WTC11 (cell line): ENCODE measurements around the gene SPNS1. TPM values are rescaled to one million over a fixed set of nuclear protein-coding genes. Genes with fewer than 3 reads are reported as not detected.
A peak's percentile ranks its signal among the peaks of the same experiment; 100 is the strongest.

Source experiments
- ATAC-seq: fragments of 200-7000 bp; cut with Tn5 transposase; 2 replicates; pipeline ENCODE4 v1.10.0; 2021; ENCODE audit warnings: mild to moderate bottlenecking, moderate library complexity
- CTCF ChIA-PET: fragments of 300-600 bp; sonication (Branson Sonifier 250); formaldehyde crosslinking; loops from one replicate; lab custom pipeline; 2021; ENCODE audit warnings: antibody characterized with exemption; lab: Charles Lee
- POLR2A ChIA-PET: fragments of 350-600 bp; sonication (Branson Sonifier 250); formaldehyde crosslinking; loops from one replicate; lab custom pipeline; 2021; ENCODE audit warnings: antibody characterized with exemption; lab: Charles Lee
- DNase-seq: peaks from one replicate; pipeline ENCODE4 v3.0.0; 2021; ENCODE audit warnings: low spot score
- H3K27ac Mint-ChIP-seq: 2 replicates; pipeline ENCODE4 v1.8.0; 2021; ENCODE audit warnings: mixed read lengths
- H3K27me3 Mint-ChIP-seq: 2 replicates; pipeline ENCODE4 v1.8.0; 2021; ENCODE audit warnings: low read depth, mild to moderate bottlenecking, moderate library complexity, mixed read lengths
- H3K36me3 Mint-ChIP-seq: 2 replicates; pipeline ENCODE4 v1.8.0; 2021; ENCODE audit warnings: mixed read lengths
- H3K4me1 Mint-ChIP-seq: 2 replicates; pipeline ENCODE4 v1.8.0; 2022; ENCODE audit warnings: mixed read lengths
- H3K4me3 Mint-ChIP-seq: 2 replicates; pipeline ENCODE4 v1.8.0; 2021; ENCODE audit warnings: mild to moderate bottlenecking, moderate library complexity, mixed read lengths
- H3K9me3 Mint-ChIP-seq: 2 replicates; pipeline ENCODE4 v1.8.0; 2021; ENCODE audit warnings: mixed read lengths
- AR ChIP-seq: fragments of 250-450 bp; sonication (Bioruptor Pico); IDR thresholded peaks from 2 replicates; pipeline ENCODE4 v1.9.0; 2021; ENCODE audit warnings: mild to moderate bottlenecking
- CDX4 ChIP-seq: fragments of 250-450 bp; sonication (Bioruptor Pico); IDR thresholded peaks from 2 replicates; pipeline ENCODE4 v1.9.0; 2021; ENCODE audit warnings: moderate library complexity, mild to moderate bottlenecking, inconsistent platforms, borderline replicate concordance
- CREB1 ChIP-seq: sonication (generic); formaldehyde crosslinking; IDR thresholded peaks from 2 replicates; pipeline ENCODE4 v1.8.0; 2023; ENCODE audit warnings: mild to moderate bottlenecking, missing genetic modification reagents
- E2F1 ChIP-seq: sonication (generic); formaldehyde crosslinking; IDR thresholded peaks from 2 replicates; pipeline ENCODE4 v1.8.0; 2022; ENCODE audit warnings: mild to moderate bottlenecking, missing genetic modification reagents
- FOXK1 ChIP-seq: sonication (generic); formaldehyde crosslinking; IDR thresholded peaks from 2 replicates; pipeline ENCODE4 v1.8.0; 2022; ENCODE audit warnings: mild to moderate bottlenecking, moderate library complexity, missing genetic modification reagents
- FOXP1 ChIP-seq: sonication (generic); formaldehyde crosslinking; IDR thresholded peaks from 2 replicates; pipeline ENCODE4 v1.8.0; 2022; ENCODE audit warnings: missing genetic modification reagents, mild to moderate bottlenecking, moderate library complexity, borderline replicate concordance
- GABPB1 ChIP-seq: sonication (generic); formaldehyde crosslinking; IDR thresholded peaks from 2 replicates; pipeline ENCODE4 v1.8.1; 2023; ENCODE audit warnings: mild to moderate bottlenecking, missing genetic modification reagents
- JUN ChIP-seq: sonication (generic); formaldehyde crosslinking; IDR thresholded peaks from 2 replicates; pipeline ENCODE4 v1.8.0; 2023; ENCODE audit warnings: mild to moderate bottlenecking, missing genetic modification reagents
- MAX ChIP-seq: sonication (generic); formaldehyde crosslinking; IDR thresholded peaks from 2 replicates; pipeline ENCODE4 v1.8.0; 2022; ENCODE audit warnings: mild to moderate bottlenecking, missing genetic modification reagents
- MYBL2 ChIP-seq: sonication (generic); formaldehyde crosslinking; IDR thresholded peaks from 2 replicates; pipeline ENCODE4 v1.8.1; 2023; ENCODE audit warnings: mild to moderate bottlenecking, moderate library complexity, missing genetic modification reagents
- NFE2L1 ChIP-seq: sonication (generic); formaldehyde crosslinking; IDR thresholded peaks from 2 replicates; pipeline ENCODE4 v1.8.1; 2023; ENCODE audit warnings: missing genetic modification reagents
- NR3C1 ChIP-seq: sonication (generic); formaldehyde crosslinking; conservative IDR thresholded peaks from 2 replicates; pipeline ENCODE4 v1.8.1; 2023; ENCODE audit warnings: low read depth, mild to moderate bottlenecking, missing genetic modification reagents
- SMAD4 ChIP-seq: sonication (generic); formaldehyde crosslinking; IDR thresholded peaks from 2 replicates; pipeline ENCODE4 v1.8.0; 2022; ENCODE audit warnings: mild to moderate bottlenecking, missing genetic modification reagents
- SP1 ChIP-seq: sonication (generic); formaldehyde crosslinking; conservative IDR thresholded peaks from 2 replicates; pipeline ENCODE4 v1.8.1; 2022; ENCODE audit warnings: missing genetic modification reagents
- ZNF138 ChIP-seq: sonication (generic); formaldehyde crosslinking; conservative IDR thresholded peaks from 2 replicates; pipeline ENCODE4 v1.8.1; 2022; ENCODE audit warnings: mild to moderate bottlenecking, moderate library complexity, missing genetic modification reagents
- ZNF219 ChIP-seq: sonication (generic); formaldehyde crosslinking; IDR thresholded peaks from 2 replicates; pipeline ENCODE4 v1.8.0; 2023; ENCODE audit warnings: missing genetic modification reagents, mild to moderate bottlenecking, borderline replicate concordance
- ZNF263 ChIP-seq: sonication (generic); formaldehyde crosslinking; IDR thresholded peaks from 2 replicates; pipeline ENCODE4 v1.8.1; 2022; ENCODE audit warnings: low read depth, mild to moderate bottlenecking, moderate library complexity, missing genetic modification reagents
- ZNF416 ChIP-seq: fragments of 250-450 bp; sonication (Bioruptor Pico); IDR thresholded peaks from 2 replicates; pipeline ENCODE4 v1.9.0; 2021; ENCODE audit warnings: mild to moderate bottlenecking, inconsistent platforms
- ZNF423 ChIP-seq: fragments of 250-450 bp; sonication (Bioruptor Pico); IDR thresholded peaks from 2 replicates; pipeline ENCODE4 v2.1.2; 2022; ENCODE audit warnings: mild to moderate bottlenecking, moderate library complexity
- total RNA-seq: library from RNA; stranded (reverse); gene quantifications from 3 replicates; pipeline ENCODE4 v1.2.3, GENCODE V29; 2021
- TF ChIP-seq, protein P1 (sequence below): sonication (generic); formaldehyde crosslinking; IDR thresholded peaks from 2 replicates; pipeline ENCODE4 v1.8.1; 2022; ENCODE audit warnings: mild to moderate bottlenecking, moderate library complexity, missing genetic modification reagents
- TF ChIP-seq, protein P2 (sequence below): sonication (generic); formaldehyde crosslinking; IDR thresholded peaks from 2 replicates; pipeline ENCODE4 v1.8.0; 2023; ENCODE audit warnings: mild to moderate bottlenecking, missing genetic modification reagents
- TF ChIP-seq, protein P3 (sequence below): sonication (generic); formaldehyde crosslinking; conservative IDR thresholded peaks from 2 replicates; pipeline ENCODE4 v1.8.1; 2023; ENCODE audit warnings: mild to moderate bottlenecking, low read depth, missing genetic modification reagents, moderate library complexity
- TF ChIP-seq, protein P4 (sequence below): sonication (generic); formaldehyde crosslinking; IDR thresholded peaks from 2 replicates; pipeline ENCODE4 v1.8.1; 2022; ENCODE audit warnings: low read depth, missing genetic modification reagents, borderline replicate concordance

The SPNS1 gene
- total RNA-seq, 1 experiment from 2014 or later = 64.4 TPM

DNA sequence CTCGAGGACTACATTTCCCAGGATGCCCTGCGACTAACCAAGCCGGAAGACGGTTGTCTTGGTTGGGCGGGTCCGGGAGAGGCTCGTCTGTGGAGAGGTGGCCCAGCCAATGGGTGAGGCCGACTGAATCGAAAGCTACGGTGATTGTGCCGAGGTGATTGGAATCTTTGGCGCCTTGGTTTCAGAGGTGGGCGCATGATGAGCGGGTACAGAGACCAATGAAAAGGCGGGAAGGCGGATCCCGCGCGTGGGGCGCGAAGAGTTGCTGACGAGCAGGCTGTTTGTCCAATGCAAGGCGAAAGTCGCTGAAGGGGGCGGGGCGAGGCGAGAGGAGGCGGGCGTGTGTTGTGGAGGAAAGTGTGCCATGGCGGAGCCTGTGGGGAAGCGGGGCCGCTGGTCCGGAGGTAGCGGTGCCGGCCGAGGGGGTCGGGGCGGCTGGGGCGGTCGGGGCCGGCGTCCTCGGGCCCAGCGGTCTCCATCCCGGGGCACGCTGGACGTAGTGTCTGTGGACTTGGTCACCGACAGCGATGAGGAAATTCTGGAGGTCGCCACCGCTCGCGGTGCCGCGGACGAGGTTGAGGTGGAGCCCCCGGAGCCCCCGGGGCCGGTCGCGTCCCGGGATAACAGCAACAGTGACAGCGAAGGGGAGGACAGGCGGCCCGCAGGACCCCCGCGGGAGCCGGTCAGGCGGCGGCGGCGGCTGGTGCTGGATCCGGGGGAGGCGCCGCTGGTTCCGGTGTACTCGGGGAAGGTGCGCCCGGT, 23.7 kb upstream of the SPNS1 start, which contains the start of gene NFATC2IP (continued):
- TF ChIP-seq FOXK1 (CRISPR knock-in tag) (peak; percentile 53; the same call in 1 of the 2 replicates), JUN (CRISPR knock-in tag) (peak; percentile 21; the same call in 1 of the 2 replicates), ZNF416 (CRISPR knock-in tag) (no peak), SP1 (peak; percentile 98), ZNF219 (CRISPR knock-in tag) (no peak), FOXP1 (no peak), NR3C1 (no peak), MAX (CRISPR knock-in tag) (peak; percentile 52), CREB1 (CRISPR knock-in tag) (no peak), SMAD4 (CRISPR knock-in tag) (no peak)
- TF ChIP-seq, protein P1, sequence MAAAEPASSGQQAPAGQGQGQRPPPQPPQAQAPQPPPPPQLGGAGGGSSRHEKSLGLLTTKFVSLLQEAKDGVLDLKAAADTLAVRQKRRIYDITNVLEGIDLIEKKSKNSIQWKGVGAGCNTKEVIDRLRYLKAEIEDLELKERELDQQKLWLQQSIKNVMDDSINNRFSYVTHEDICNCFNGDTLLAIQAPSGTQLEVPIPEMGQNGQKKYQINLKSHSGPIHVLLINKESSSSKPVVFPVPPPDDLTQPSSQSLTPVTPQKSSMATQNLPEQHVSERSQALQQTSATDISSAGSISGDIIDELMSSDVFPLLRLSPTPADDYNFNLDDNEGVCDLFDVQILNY (CRISPR knock-in tag) = peak; percentile 62; the same call in 1 of the 2 replicates

DNA sequence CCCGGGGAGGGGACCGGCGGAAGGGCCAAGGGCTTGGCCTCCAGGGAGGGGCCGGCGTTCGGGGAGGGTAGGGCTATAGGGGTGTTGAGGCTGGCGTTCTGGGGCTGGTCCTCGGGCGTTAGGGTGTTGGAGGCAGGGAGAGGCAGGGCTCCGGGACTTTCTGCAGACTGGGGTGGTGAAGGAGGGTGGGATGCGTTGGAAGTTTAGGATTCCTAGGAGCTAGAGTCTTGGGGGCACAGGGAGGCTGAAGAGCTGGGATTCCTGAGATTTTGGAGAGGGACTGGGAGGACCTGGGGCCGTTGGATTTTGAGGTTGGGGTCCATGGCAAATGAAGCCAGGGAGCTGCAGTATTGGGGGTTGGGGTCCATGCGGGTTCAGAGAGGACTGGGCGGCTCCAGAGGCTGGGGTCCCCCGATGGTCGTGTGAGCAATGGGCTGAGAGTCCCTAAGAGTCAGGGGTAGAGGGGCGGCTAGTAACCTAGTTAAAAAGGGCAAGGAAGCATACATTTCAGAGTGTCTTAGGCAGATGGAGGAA, 23.1 kb upstream of the SPNS1 start:
- Mint-ChIP-seq H3K4me1 (peaks cover 10% of the 10 kb centered on the region), H3K4me3 (peak overlapping the region; percentile 94), H3K27me3 (peaks cover 2% of the 10 kb centered on the region; the same call in 1 of the 2 replicates), H3K27ac (peak overlapping the region; percentile 74; the same call in 1 of the 2 replicates), H3K9me3 (no peaks in the 10 kb centered on the region), H3K36me3 (peaks cover 43% of the 10 kb centered on the region)
- DNase-seq = peak; percentile 41
- ChIA-PET CTCF (interaction anchor here (1.3 to 2.3 kb wide), 3 partner anchors 22 to 76 kb away, joined by 4 to 12 read pairs (median 5); partner anchors contain the start of gene SPNS1), POLR2A (interaction anchor here (1.0 kb wide), 1 partner anchor 26 kb away, joined by 3 read pairs; no protein-coding TSS in a partner anchor)
- ATAC-seq = no peak
- TF ChIP-seq, protein P2, sequence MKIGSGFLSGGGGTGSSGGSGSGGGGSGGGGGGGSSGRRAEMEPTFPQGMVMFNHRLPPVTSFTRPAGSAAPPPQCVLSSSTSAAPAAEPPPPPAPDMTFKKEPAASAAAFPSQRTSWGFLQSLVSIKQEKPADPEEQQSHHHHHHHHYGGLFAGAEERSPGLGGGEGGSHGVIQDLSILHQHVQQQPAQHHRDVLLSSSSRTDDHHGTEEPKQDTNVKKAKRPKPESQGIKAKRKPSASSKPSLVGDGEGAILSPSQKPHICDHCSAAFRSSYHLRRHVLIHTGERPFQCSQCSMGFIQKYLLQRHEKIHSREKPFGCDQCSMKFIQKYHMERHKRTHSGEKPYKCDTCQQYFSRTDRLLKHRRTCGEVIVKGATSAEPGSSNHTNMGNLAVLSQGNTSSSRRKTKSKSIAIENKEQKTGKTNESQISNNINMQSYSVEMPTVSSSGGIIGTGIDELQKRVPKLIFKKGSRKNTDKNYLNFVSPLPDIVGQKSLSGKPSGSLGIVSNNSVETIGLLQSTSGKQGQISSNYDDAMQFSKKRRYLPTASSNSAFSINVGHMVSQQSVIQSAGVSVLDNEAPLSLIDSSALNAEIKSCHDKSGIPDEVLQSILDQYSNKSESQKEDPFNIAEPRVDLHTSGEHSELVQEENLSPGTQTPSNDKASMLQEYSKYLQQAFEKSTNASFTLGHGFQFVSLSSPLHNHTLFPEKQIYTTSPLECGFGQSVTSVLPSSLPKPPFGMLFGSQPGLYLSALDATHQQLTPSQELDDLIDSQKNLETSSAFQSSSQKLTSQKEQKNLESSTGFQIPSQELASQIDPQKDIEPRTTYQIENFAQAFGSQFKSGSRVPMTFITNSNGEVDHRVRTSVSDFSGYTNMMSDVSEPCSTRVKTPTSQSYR = no peak
- TF ChIP-seq, protein P3, sequence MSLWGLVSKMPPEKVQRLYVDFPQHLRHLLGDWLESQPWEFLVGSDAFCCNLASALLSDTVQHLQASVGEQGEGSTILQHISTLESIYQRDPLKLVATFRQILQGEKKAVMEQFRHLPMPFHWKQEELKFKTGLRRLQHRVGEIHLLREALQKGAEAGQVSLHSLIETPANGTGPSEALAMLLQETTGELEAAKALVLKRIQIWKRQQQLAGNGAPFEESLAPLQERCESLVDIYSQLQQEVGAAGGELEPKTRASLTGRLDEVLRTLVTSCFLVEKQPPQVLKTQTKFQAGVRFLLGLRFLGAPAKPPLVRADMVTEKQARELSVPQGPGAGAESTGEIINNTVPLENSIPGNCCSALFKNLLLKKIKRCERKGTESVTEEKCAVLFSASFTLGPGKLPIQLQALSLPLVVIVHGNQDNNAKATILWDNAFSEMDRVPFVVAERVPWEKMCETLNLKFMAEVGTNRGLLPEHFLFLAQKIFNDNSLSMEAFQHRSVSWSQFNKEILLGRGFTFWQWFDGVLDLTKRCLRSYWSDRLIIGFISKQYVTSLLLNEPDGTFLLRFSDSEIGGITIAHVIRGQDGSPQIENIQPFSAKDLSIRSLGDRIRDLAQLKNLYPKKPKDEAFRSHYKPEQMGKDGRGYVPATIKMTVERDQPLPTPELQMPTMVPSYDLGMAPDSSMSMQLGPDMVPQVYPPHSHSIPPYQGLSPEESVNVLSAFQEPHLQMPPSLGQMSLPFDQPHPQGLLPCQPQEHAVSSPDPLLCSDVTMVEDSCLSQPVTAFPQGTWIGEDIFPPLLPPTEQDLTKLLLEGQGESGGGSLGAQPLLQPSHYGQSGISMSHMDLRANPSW (CRISPR knock-in tag) = no peak
- no peak for TF ChIP-seq AR (CRISPR knock-in tag)
- TF ChIP-seq ZNF263 (CRISPR knock-in tag) = no peak
- TF ChIP-seq MYBL2 = no peak
- no peak for TF ChIP-seq GABPB1
- no peak for TF ChIP-seq CDX4 (CRISPR knock-in tag)
- no peak for TF ChIP-seq ZNF138 (CRISPR knock-in tag)
- no peak for TF ChIP-seq E2F1 (CRISPR knock-in tag)
- no peak for TF ChIP-seq NFE2L1 (CRISPR knock-in tag)
- TF ChIP-seq ZNF423 (CRISPR knock-in tag) = no peak
- TF ChIP-seq, protein P4, sequence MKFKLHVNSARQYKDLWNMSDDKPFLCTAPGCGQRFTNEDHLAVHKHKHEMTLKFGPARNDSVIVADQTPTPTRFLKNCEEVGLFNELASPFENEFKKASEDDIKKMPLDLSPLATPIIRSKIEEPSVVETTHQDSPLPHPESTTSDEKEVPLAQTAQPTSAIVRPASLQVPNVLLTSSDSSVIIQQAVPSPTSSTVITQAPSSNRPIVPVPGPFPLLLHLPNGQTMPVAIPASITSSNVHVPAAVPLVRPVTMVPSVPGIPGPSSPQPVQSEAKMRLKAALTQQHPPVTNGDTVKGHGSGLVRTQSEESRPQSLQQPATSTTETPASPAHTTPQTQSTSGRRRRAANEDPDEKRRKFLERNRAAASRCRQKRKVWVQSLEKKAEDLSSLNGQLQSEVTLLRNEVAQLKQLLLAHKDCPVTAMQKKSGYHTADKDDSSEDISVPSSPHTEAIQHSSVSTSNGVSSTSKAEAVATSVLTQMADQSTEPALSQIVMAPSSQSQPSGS (CRISPR knock-in tag) = no peak
